Panc1 (cell line): ENCODE data around the gene ZNF385C. TPM values are rescaled to one million over a fixed set of nuclear protein-coding genes. Genes with fewer than 3 reads are reported as not detected.

ENCODE experiments used
- ATAC-seq: fragments of 200-7000 bp; cut with Tn5 transposase; 2 replicates; pipeline ENCODE4 v1.9.1; 2020; ENCODE audit warnings: mild to moderate bottlenecking, moderate library complexity
- BruUV-seq: library from RNA; stranded (reverse); fragments of 400-500 nt; replicated peaks from 2 replicates; lab custom pipeline; 2021; lab: Mats Ljungman, UMichigan
- CTCF ChIA-PET: fragments of 300-600 bp; sonication (Branson Sonifier 250); formaldehyde crosslinking; loops from one replicate; lab custom pipeline; 2022; ENCODE audit warnings: antibody characterized with exemption; lab: Charles Lee
- POLR2A ChIA-PET: fragments of 300-600 bp; sonication (Branson Sonifier 250); formaldehyde crosslinking; loops from one replicate; lab custom pipeline; 2022; ENCODE audit warnings: antibody characterized with exemption; lab: Charles Lee
- DNase-seq: peaks from one replicate; pipeline ENCODE4 v3.0.0-alpha.2; 2010; ENCODE audit warnings: low read depth, low spot score
- H3K27ac ChIP-seq: 2 replicates; pipeline ENCODE4 v1.5.1; 2011; ENCODE audit warnings: mild to moderate bottlenecking, low read length, inconsistent platforms
- H3K27me3 ChIP-seq: fragments of 200-500 bp; sonication (Bioruptor generic); 2 replicates; pipeline ENCODE4 v1.6.0; 2014; ENCODE audit warnings: low read length, inconsistent platforms; ENCODE audit not compliant: control insufficient read depth, insufficient read depth
- H3K36me3 ChIP-seq: fragments of 200-500 bp; sonication (Bioruptor generic); 2 replicates; pipeline ENCODE4 v1.5.1; 2014; ENCODE audit warnings: inconsistent platforms, mild to moderate bottlenecking, low read length, moderate library complexity; ENCODE audit not compliant: control insufficient read depth, insufficient read depth
- H3K4me1 ChIP-seq: 2 replicates; pipeline ENCODE4 v1.5.1; 2011; ENCODE audit warnings: inconsistent platforms, mild to moderate bottlenecking, low read length, moderate library complexity; ENCODE audit not compliant: control insufficient read depth, insufficient read depth
- H3K4me3 ChIP-seq, 2 experiments: 2 replicates each; pipeline ENCODE4 v1.5.1; 2011 to 2012; ENCODE audit warnings: low read depth in 2 of 2, low read length in 2 of 2, mild to moderate bottlenecking in 2 of 2, inconsistent platforms in 1 of 2, moderate library complexity in 1 of 2
- H3K9me3 ChIP-seq: fragments of 200-500 bp; sonication (Bioruptor generic); 2 replicates; pipeline ENCODE4 v1.5.1; 2014; ENCODE audit warnings: low read depth, mild to moderate bottlenecking, inconsistent platforms, low read length, moderate library complexity; ENCODE audit not compliant: control insufficient read depth, insufficient read depth
- CTCF ChIP-seq: fragments of 450-650 bp; IDR thresholded peaks from 2 replicates; pipeline ENCODE4 v1.5.1; 2017; ENCODE audit warnings: mild to moderate bottlenecking
- POLR2AphosphoS5 ChIP-seq: IDR thresholded peaks from 2 replicates; pipeline ENCODE4 v1.6.1; 2012; ENCODE audit warnings: mild to moderate bottlenecking, low read depth, low read length, moderate library complexity
- SIN3A ChIP-seq: IDR thresholded peaks from 2 replicates; pipeline ENCODE4 v1.6.1; 2012; ENCODE audit warnings: low read depth, mild to moderate bottlenecking, low read length, moderate library complexity, borderline replicate concordance; ENCODE audit not compliant: insufficient read depth
- TCF7L2 ChIP-seq: IDR thresholded peaks from 2 replicates; pipeline ENCODE4 v1.6.1; 2011; ENCODE audit warnings: mild to moderate bottlenecking, low read depth, low read length, inconsistent platforms
- in situ Hi-C: cut with HindIII; loops from 2 replicates; pipeline ENCODE4 v1.10.0; 2016; ENCODE audit warnings: low sequenced_read_pairs, low pct_unique_long_range_greater_than_20kb
- intact Hi-C: fragments of 100-400 bp; cut with micrococcal nuclease; formaldehyde crosslinking; loops from one replicate; pipeline ENCODE4 v1.10.0; 2022; ENCODE audit not compliant: unreplicated experiment
- total RNA-seq: library from RNA; stranded (reverse); gene quantifications from one replicate; pipeline ENCODE4 v1.2.1, GENCODE V29; 2021; ENCODE audit not compliant: unreplicated experiment
- TF ChIP-seq, protein P1 (sequence below), 2 experiments: IDR thresholded peaks; 2 replicates each; pipeline ENCODE4 v1.6.1; 2011 to 2012; ENCODE audit warnings: low read depth in 2 of 2, control low read depth in 1 of 2, low read length in 1 of 2, mild to moderate bottlenecking in 1 of 2, moderate library complexity in 1 of 2; ENCODE audit not compliant: insufficient read depth in 1 of 2

The ZNF385C gene
- total RNA-seq, 1 experiment from 2014 or later = 0.21 TPM

DNA sequence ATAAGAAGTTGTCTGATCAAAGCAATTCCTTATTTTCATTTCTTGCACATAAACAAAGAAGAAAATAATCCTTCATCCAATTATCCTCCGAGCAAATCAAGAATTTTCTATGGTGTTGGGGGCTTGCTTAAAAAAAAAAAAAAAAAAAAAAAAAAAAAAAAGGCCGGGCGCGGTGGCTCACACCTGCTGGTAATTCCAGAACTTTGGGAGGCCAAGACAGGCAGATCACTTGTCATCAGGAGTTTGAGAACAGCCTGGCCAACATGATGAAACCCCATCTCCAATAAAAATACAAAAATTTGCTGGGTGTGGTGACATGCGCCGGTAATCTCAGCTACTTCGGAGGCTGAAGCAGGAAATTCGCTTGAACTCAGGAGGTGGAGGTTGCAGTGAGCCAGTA is 112.4 kb downstream of the ZNF385C start:
- TF ChIP-seq CTCF (no peak), TCF7L2 (no peak), SIN3A (no peak), POLR2AphosphoS5 (no peak)
- TF ChIP-seq, protein P1, sequence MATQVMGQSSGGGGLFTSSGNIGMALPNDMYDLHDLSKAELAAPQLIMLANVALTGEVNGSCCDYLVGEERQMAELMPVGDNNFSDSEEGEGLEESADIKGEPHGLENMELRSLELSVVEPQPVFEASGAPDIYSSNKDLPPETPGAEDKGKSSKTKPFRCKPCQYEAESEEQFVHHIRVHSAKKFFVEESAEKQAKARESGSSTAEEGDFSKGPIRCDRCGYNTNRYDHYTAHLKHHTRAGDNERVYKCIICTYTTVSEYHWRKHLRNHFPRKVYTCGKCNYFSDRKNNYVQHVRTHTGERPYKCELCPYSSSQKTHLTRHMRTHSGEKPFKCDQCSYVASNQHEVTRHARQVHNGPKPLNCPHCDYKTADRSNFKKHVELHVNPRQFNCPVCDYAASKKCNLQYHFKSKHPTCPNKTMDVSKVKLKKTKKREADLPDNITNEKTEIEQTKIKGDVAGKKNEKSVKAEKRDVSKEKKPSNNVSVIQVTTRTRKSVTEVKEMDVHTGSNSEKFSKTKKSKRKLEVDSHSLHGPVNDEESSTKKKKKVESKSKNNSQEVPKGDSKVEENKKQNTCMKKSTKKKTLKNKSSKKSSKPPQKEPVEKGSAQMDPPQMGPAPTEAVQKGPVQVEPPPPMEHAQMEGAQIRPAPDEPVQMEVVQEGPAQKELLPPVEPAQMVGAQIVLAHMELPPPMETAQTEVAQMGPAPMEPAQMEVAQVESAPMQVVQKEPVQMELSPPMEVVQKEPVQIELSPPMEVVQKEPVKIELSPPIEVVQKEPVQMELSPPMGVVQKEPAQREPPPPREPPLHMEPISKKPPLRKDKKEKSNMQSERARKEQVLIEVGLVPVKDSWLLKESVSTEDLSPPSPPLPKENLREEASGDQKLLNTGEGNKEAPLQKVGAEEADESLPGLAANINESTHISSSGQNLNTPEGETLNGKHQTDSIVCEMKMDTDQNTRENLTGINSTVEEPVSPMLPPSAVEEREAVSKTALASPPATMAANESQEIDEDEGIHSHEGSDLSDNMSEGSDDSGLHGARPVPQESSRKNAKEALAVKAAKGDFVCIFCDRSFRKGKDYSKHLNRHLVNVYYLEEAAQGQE (IDR thresholded peaks at IDR 0.05; ENCODE audit: insufficient read depth in 1 of 2, low read depth in 2 of 2, low read length in 1 of 2) = no peak
- CTCF ChIA-PET = no interaction called here
- Histone ChIP-seq H3K4me1 (no peaks in the 10 kb centered on the region), H3K4me3 (no peak overlapping the region), H3K27me3 (no peaks in the 10 kb centered on the region), H3K9me3 (no peaks in the 10 kb centered on the region), H3K36me3 (peaks cover 12% of the 10 kb centered on the region), H3K27ac (no peak overlapping the region)
- intact Hi-C loops = no loop called here
- POLR2A ChIA-PET = no interaction called here
- in situ Hi-C loops = no loop called here
- ATAC-seq = no peak
- no TSS peak for BruUV-seq
- no peak for DNase-seq

GRCh38 chr17:41984454-41984853 is 113.8 kb downstream of the ZNF385C start:
- POLR2A ChIA-PET = no interaction called here
- TF ChIP-seq, protein P1 (IDR thresholded peaks at IDR 0.05; ENCODE audit: insufficient read depth in 1 of 2, low read depth in 2 of 2, low read length in 1 of 2) = no peak
- TF ChIP-seq TCF7L2 = no peak

More at GRCh38 chr17:41984454-41984853, 113.8 kb downstream of the ZNF385C start:
- in situ Hi-C loops (no loop called here), intact Hi-C loops (no loop called here)
- BruUV-seq = no TSS peak
- DNase-seq (no peak), ATAC-seq (no peak)
- no peaks in the 10 kb centered on the region for H3K27me3 ChIP-seq
- no peak overlapping the region for H3K4me3 ChIP-seq
- peaks cover 12% of the 10 kb centered on the region for H3K36me3 ChIP-seq
- no peaks in the 10 kb centered on the region for H3K4me1 ChIP-seq
- H3K9me3 ChIP-seq = no peaks in the 10 kb centered on the region
- CTCF ChIA-PET = interaction anchor here (0.5 kb wide), 1 partner anchor 46 kb away, joined by 7 read pairs; no protein-coding TSS in a partner anchor
- no peak overlapping the region for H3K27ac ChIP-seq
